Vagina (tissue), 2 donors: ENCODE data around the gene SLC19A3. TPM values are rescaled to one million over a fixed set of nuclear protein-coding genes. Genes with fewer than 3 reads are reported as not detected.
A peak's percentile ranks its signal among the peaks of the same experiment; 100 is the strongest.

ENCODE experiments used
- DNase-seq, 2 donors: peaks; one replicate each; pipeline ENCODE4 v3.0.0-alpha.2; 2017; ENCODE audit errors: extremely low spot score in 2 of 2
- H3K27ac ChIP-seq: fragments of 200-600 bp; sonication (generic); one replicate; pipeline ENCODE4 v1.5.1; 2019
- H3K27me3 ChIP-seq: fragments of 200-600 bp; sonication (generic); one replicate; pipeline ENCODE4 v1.5.1; 2019
- H3K36me3 ChIP-seq, 2 donors: fragments of 200-600 bp; sonication (generic); one replicate each; pipeline ENCODE4 v1.5.1; 2017 to 2019
- H3K4me1 ChIP-seq: fragments of 200-600 bp; sonication (generic); one replicate; pipeline ENCODE4 v1.5.1; 2019
- H3K4me3 ChIP-seq, 2 donors: fragments of 200-600 bp; sonication (generic); 1 replicate in 1 of 2; 2 replicates in 1 of 2; pipeline ENCODE4 v1.5.1; 2016 to 2019
- H3K9me3 ChIP-seq: fragments of 200-600 bp; sonication (generic); one replicate; pipeline ENCODE4 v1.5.1; 2019
- CTCF ChIP-seq, 3 experiments: fragments of 450-650 bp in 2 of 3; fragments of 200-600 bp in 1 of 3; sonication (generic) in 1 of 3; IDR thresholded peaks; one replicate each; pipeline ENCODE4 v1.5.1; 2017 to 2019; ENCODE audit warnings: antibody characterized with exemption in 3 of 3, mild to moderate bottlenecking in 2 of 3, moderate library complexity in 2 of 3
- POLR2A ChIP-seq, 2 donors: fragments of 450-650 bp; IDR thresholded peaks; one replicate each; pipeline ENCODE4 v1.6.1; 2017; ENCODE audit warnings: antibody characterized with exemption in 2 of 2, mild to moderate bottlenecking in 2 of 2, moderate library complexity in 2 of 2
- POLR2AphosphoS5 ChIP-seq, 2 donors: sonication (generic); formaldehyde crosslinking; IDR thresholded peaks; one replicate each; pipeline ENCODE4 v1.9.0; 2017; ENCODE audit warnings: antibody characterized with exemption in 2 of 2, mild to moderate bottlenecking in 2 of 2, low read depth in 1 of 2; ENCODE audit not compliant: insufficient read depth in 1 of 2
- intact Hi-C: fragments of 100-400 bp; cut with DNase I; formaldehyde crosslinking; loops from one replicate; pipeline ENCODE4 v1.15.1; 2023
- total RNA-seq: library from RNA; depleted of rRNA; stranded (reverse); fragments of >200 nt; gene quantifications from one replicate; pipeline ENCODE4 v1.2.3, GENCODE V29; 2016

The SLC19A3 gene
- total RNA-seq, result 7.4 TPM

DNA sequence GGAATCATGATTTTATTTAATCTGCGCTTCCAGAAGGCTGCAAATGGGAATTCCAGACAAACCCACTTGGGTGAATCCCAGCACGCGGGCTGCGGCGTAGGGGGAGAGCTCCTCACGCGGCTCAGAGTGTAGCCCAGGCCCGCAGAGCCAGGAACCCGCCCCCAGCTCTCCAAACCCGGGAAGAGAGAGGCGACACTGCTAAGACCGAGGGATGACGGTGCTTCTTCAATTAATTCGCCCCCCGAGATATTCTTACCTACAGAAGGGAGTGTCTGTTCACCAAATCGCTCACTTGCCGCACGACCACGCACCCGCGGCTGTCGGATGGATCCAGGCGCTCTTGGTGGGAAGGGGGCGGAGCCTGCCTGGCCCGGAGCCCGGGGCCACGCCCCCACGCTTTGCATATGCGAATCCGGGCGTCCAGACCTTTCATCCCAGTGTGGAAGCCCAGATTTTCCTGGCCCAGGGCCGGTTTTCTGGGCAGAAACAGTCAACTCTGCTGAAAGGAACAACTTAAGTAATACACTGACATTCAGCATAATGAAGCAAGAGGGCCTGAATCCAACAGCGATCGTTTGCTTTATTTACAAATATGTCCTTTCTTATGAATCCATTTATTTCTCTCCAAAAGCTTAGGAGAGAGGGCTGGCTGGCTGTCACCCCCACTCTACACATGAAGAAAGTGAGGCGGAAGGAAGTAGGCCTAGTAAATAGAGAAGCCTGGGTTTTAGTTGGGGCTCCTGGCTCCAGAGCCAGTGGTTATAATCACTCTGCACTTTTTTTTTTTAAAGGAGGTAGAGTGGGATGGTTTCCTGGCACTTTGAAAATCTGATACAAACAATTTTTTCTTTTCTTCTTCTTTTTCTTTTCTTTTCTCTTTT is at the start of gene SLC19A3:
Gene SLC19A3, minus strand, starts transcription at position 342 of the 881 bp plus-strand sequence. CDS start 15,710 bp downstream, outside the sequence.
- H3K4me1 ChIP-seq, result peaks cover 14% of the 10 kb centered on the region
- no peaks in the 10 kb centered on the region for H3K36me3 ChIP-seq
- DNase-seq, result peak in 1 of 2 donors; percentile 91
- no peaks in the 10 kb centered on the region for H3K9me3 ChIP-seq
- TF ChIP-seq POLR2A (IDR thresholded peaks at IDR 0.05) (no peak), CTCF (IDR thresholded peaks at IDR 0.05) (no peak), POLR2AphosphoS5 (IDR thresholded peaks at IDR 0.05; ENCODE audit: insufficient read depth in 1 of 2, low read depth in 1 of 2) (peak; percentile 37 to 67)
- peak within 1 kb of the TSS; percentile 34 for H3K27ac ChIP-seq
- no peaks in the 10 kb centered on the region for H3K27me3 ChIP-seq
- intact Hi-C loops, result no loop called here
- peak within 1 kb of the TSS; percentile 34 to 36 for H3K4me3 ChIP-seq

- Histone ChIP-seq H3K4me3 (no peak overlapping the region), H3K27me3 (no peaks in the 10 kb centered on the region), H3K4me1 (peaks cover 7% of the 10 kb centered on the region), H3K9me3 (no peaks in the 10 kb centered on the region), H3K27ac (no peak overlapping the region), H3K36me3 (no peaks in the 10 kb centered on the region)
- intact Hi-C loops, result loop anchor here (5.0 kb wide), 1 partner anchor 109 kb away; no protein-coding TSS in a partner anchor
- TF ChIP-seq POLR2A (IDR thresholded peaks at IDR 0.05) (no peak), POLR2AphosphoS5 (IDR thresholded peaks at IDR 0.05; ENCODE audit: insufficient read depth in 1 of 2, low read depth in 1 of 2) (peak; percentile 15 to 37), CTCF (IDR thresholded peaks at IDR 0.05) (peak; percentile 51 to 89 (median 86))
- DNase-seq, result no peak
Measured at GRCh38 chr2:227766373-227766883, 48.6 kb upstream of the SLC19A3 start.

GRCh38 chr2:227765788-227766372 is 48.1 kb upstream of the SLC19A3 start:
- Histone ChIP-seq H3K36me3 (no peaks in the 10 kb centered on the region), H3K9me3 (no peaks in the 10 kb centered on the region), H3K27me3 (no peaks in the 10 kb centered on the region), H3K4me1 (peaks cover 8% of the 10 kb centered on the region), H3K27ac (no peak overlapping the region), H3K4me3 (no peak overlapping the region)
- no peak for DNase-seq
- intact Hi-C loops, result loop anchor here (5.0 kb wide), 1 partner anchor 109 kb away; no protein-coding TSS in a partner anchor
- no peak for TF ChIP-seq CTCF (IDR thresholded peaks at IDR 0.05)

GRCh38 chr2:227761740-227762476 is 44.1 kb upstream of the SLC19A3 start:
- intact Hi-C loops, result no loop called here
- DNase-seq, result no peak

More at GRCh38 chr2:227761740-227762476, 44.1 kb upstream of the SLC19A3 start:
- H3K27ac ChIP-seq, result no peak overlapping the region
- H3K4me3 ChIP-seq, result no peak overlapping the region
- H3K4me1 ChIP-seq, result peaks cover 8% of the 10 kb centered on the region
- no peaks in the 10 kb centered on the region for H3K9me3 ChIP-seq
- no peaks in the 10 kb centered on the region for H3K36me3 ChIP-seq
- H3K27me3 ChIP-seq, result no peaks in the 10 kb centered on the region
- TF ChIP-seq POLR2A (IDR thresholded peaks at IDR 0.05), result no peak
- TF ChIP-seq CTCF (IDR thresholded peaks at IDR 0.05), result no peak
- no peak for TF ChIP-seq POLR2AphosphoS5 (IDR thresholded peaks at IDR 0.05; ENCODE audit: insufficient read depth in 1 of 2, low read depth in 1 of 2)
